T-cell (primary cell): ENCODE data around the gene KDM5B. TPM values are rescaled to one million over a fixed set of nuclear protein-coding genes. Genes with fewer than 3 reads are reported as not detected.

Source experiments
- ATAC-seq, 4 experiments: fragments of 200-7000 bp in 3 of 4; fragments of 150-1000 bp in 1 of 4; cut with Tn5 transposase; replicated peaks in 1 of 4; 1 replicate in 3 of 4; 2 replicates in 1 of 4; pipeline ENCODE4 v1.10.0; 2021; ENCODE audit warnings: moderate library complexity in 3 of 4, mild to moderate bottlenecking in 2 of 4, moderate number of reproducible peaks in 1 of 4
- CTCF ChIA-PET, 2 donors: fragments of 300-600 bp; sonication (Branson Sonifier 250); formaldehyde crosslinking; loops; one replicate each; lab custom pipeline; 2022; ENCODE audit warnings: antibody characterized with exemption in 2 of 2; lab: Charles Lee
- POLR2A ChIA-PET, 2 donors: fragments of 300-600 bp; sonication (Branson Sonifier 250); formaldehyde crosslinking; loops; one replicate each; lab custom pipeline; 2022; ENCODE audit warnings: antibody characterized with exemption in 2 of 2; lab: Charles Lee
- DNase-seq, 35 experiments: peaks; one replicate each; pipeline versions ENCODE4 v3.0.0 to v3.0.0-alpha.2; 2013 to 2023
- H3K27ac ChIP-seq: one replicate; pipeline ENCODE4 v1.5.1; 2013; ENCODE audit warnings: low read length
- H3K27me3 ChIP-seq, 2 experiments: replicated peaks in 1 of 2; 1 replicate in 1 of 2; 2 replicates in 1 of 2; pipeline versions ENCODE4 v1.6.1 to v1.7.0; 2013; ENCODE audit warnings: low read length in 1 of 2, mixed read lengths in 1 of 2; ENCODE audit not compliant: control insufficient read depth in 2 of 2, insufficient read depth in 2 of 2; ENCODE audit errors: extremely low read depth in 1 of 2
- H3K36me3 ChIP-seq, 2 donors: 1 replicate in 1 of 2; 2 replicates in 1 of 2; pipeline versions ENCODE4 v1.6.1 to v1.7.0; 2013; ENCODE audit warnings: low read length in 1 of 2; ENCODE audit not compliant: control insufficient read depth in 2 of 2, insufficient read depth in 1 of 2; ENCODE audit errors: extremely low read depth in 1 of 2
- H3K4me1 ChIP-seq, 2 experiments: 1 replicate in 1 of 2; 2 replicates in 1 of 2; pipeline versions ENCODE4 v1.6.1 to v1.7.0; 2013; ENCODE audit warnings: low read length in 2 of 2, mixed read lengths in 1 of 2; ENCODE audit not compliant: insufficient read depth in 2 of 2, control insufficient read depth in 1 of 2; ENCODE audit errors: extremely low read depth in 1 of 2
- H3K4me3 ChIP-seq, 2 donors: 1 replicate in 1 of 2; 2 replicates in 1 of 2; pipeline versions ENCODE4 v1.5.1 to v1.7.0; 2013; ENCODE audit warnings: mild to moderate bottlenecking in 2 of 2, low read length in 1 of 2, moderate library complexity in 1 of 2; ENCODE audit not compliant: control insufficient read depth in 1 of 2; ENCODE audit errors: extremely low read depth in 1 of 2
- H3K9me3 ChIP-seq: 2 replicates; pipeline ENCODE4 v1.7.0; 2013
- H3K27ac Mint-ChIP-seq, 2 donors: one replicate each; pipeline ENCODE4 v1.8.0; 2020 to 2021; ENCODE audit warnings: mild to moderate bottlenecking in 2 of 2, mixed read lengths in 2 of 2
- H3K27me3 Mint-ChIP-seq, 2 donors: one replicate each; pipeline ENCODE4 v1.8.0; 2021 to 2022; ENCODE audit warnings: mixed read lengths in 2 of 2
- H3K36me3 Mint-ChIP-seq: one replicate; pipeline ENCODE4 v1.8.0; 2021; ENCODE audit warnings: mixed read lengths
- H3K4me1 Mint-ChIP-seq, 3 donors: one replicate each; pipeline ENCODE4 v1.8.0; 2020 to 2022; ENCODE audit warnings: mixed read lengths in 3 of 3, mild to moderate bottlenecking in 1 of 3
- H3K4me3 Mint-ChIP-seq, 3 donors: one replicate each; pipeline ENCODE4 v1.8.0; 2020 to 2022; ENCODE audit warnings: mild to moderate bottlenecking in 3 of 3, mixed read lengths in 3 of 3, moderate library complexity in 3 of 3
- H3K9me3 Mint-ChIP-seq, 3 donors: one replicate each; pipeline ENCODE4 v1.8.0; 2020 to 2022; ENCODE audit warnings: mixed read lengths in 3 of 3
- whole genome bisulfite sequencing: methylation state at CpG from one replicate; pipeline ENCODE4 v1.1.5; 2013; ENCODE audit warnings: missing lambda C conversion rate; ENCODE audit not compliant: insufficient coverage; 5-methylcytosine and 5-hydroxymethylcytosine counted together
- total RNA-seq, 35 experiments: library from RNA in 6 of 35; stranded (reverse) in 6 of 35; fragments of 120-200 nt in 1 of 35; gene quantifications; one replicate each; pipeline versions ENCODE4 v1.2.1 to v1.2.4 and lab custom pipeline; 2013 to 2026

KDM5B gene
- total RNA-seq, 5 donors from 2014 or later (not counting 1 experiment from before 2014, with no cell fraction given), result 46.3 to 71.7 (median 56.5) TPM

DNA sequence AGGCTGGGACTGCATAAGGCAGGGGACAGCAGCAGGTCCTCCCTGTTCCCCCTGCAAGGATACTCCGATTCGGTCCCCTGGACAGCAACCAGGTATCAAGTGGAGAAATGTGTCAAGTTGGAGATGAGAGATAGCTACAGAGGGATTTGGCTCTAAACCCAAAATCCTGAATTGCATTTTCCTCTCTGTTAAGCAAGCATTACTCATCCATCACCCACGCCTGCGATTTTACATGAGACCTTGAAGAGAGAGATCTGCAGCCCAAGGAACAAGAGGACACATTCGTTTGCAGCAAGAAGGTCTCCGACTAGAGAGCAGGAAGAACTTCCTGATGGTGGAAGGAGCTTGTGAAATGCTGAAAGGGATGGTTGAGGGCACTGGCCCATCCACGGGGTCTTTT, 119.8 kb downstream of the KDM5B start:
- Histone ChIP-seq H3K27me3 (peaks cover 0 to 35% of the 10 kb centered on the region in 2 experiments), H3K4me1 (no peaks in the 10 kb centered on the region), H3K4me3 (no peak overlapping the region), H3K9me3 (no peaks in the 10 kb centered on the region), H3K27ac (no peak overlapping the region), H3K36me3 (no peaks in the 10 kb centered on the region)
- no peak overlapping the region for H3K4me3 Mint-ChIP-seq
- no peaks in the 10 kb centered on the region for H3K36me3 Mint-ChIP-seq
- ATAC-seq (no peak), DNase-seq (no peak)
- CTCF ChIA-PET, result interaction anchor here in 1 of 2 donors (0.8 kb wide), 1 partner anchor 13 kb away, joined by 4 read pairs; no protein-coding TSS in a partner anchor
- 49% methylated on average over 3 of the region's 7 CpGs for WGBS
- peaks cover 35 to 50% of the 10 kb centered on the region in 2 donors for H3K27me3 Mint-ChIP-seq
- POLR2A ChIA-PET, result no interaction called here
- peaks cover 2 to 4% (median 4%) of the 10 kb centered on the region in 3 donors for H3K9me3 Mint-ChIP-seq
- no peak overlapping the region for H3K27ac Mint-ChIP-seq
- H3K4me1 Mint-ChIP-seq, result no peaks in the 10 kb centered on the region

DNA sequence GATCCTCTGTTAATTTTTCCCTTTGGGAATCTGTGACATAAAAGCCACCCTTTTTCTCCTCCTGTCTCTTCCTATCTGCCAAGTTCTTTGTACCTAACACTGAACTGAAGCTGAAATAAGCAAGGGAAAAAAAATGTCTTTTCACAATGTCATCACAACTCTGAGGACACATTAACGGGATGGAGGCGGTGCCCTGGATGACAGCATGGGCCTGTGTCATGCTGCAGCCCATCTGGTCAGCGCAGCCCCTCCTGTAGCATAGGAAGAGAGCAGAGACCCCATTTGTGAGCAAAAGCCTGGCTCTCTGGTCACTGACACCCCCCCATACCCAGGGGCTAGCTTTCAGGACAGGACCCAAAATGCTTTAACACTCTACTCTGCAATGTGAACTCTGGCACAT, 120.4 kb downstream of the KDM5B start:
- peaks cover 0 to 35% of the 10 kb centered on the region in 2 experiments for H3K27me3 ChIP-seq
- Mint-ChIP-seq H3K4me1 (no peaks in the 10 kb centered on the region), H3K27ac (no peak overlapping the region), H3K36me3 (no peaks in the 10 kb centered on the region), H3K4me3 (no peak overlapping the region), H3K27me3 (peaks cover 40 to 46% of the 10 kb centered on the region in 2 donors), H3K9me3 (no peaks in the 10 kb centered on the region)
- whole genome bisulfite sequencing, result 83% methylated on average over 1 of the region's 3 CpGs
- no peak overlapping the region for H3K27ac ChIP-seq
- H3K4me1 ChIP-seq, result no peaks in the 10 kb centered on the region
- CTCF ChIA-PET, result no interaction called here
- DNase-seq, result no peak
- no peaks in the 10 kb centered on the region for H3K9me3 ChIP-seq
- no peaks in the 10 kb centered on the region for H3K36me3 ChIP-seq
- no peak for ATAC-seq
- no peak overlapping the region for H3K4me3 ChIP-seq
- POLR2A ChIA-PET, result interaction anchor here in 1 of 2 donors (0.6 kb wide), 1 partner anchor 175 kb away, joined by 5 read pairs; no protein-coding TSS in a partner anchor

GRCh38 chr1:202687370-202687769, 120.9 kb downstream of the KDM5B start:
- WGBS, result 82% methylated on average over 7 of the region's 11 CpGs

GRCh38 chr1:202685641-202686040, 122.6 kb downstream of the KDM5B start:
- Histone ChIP-seq H3K4me1 (no peaks in the 10 kb centered on the region), H3K4me3 (no peak overlapping the region), H3K36me3 (no peaks in the 10 kb centered on the region), H3K27ac (no peak overlapping the region), H3K27me3 (peaks cover 0 to 41% of the 10 kb centered on the region in 2 experiments), H3K9me3 (no peaks in the 10 kb centered on the region)
- Mint-ChIP-seq H3K9me3 (no peaks in the 10 kb centered on the region), H3K27me3 (peaks cover 48 to 59% of the 10 kb centered on the region in 2 donors), H3K4me1 (no peaks in the 10 kb centered on the region), H3K36me3 (no peaks in the 10 kb centered on the region), H3K27ac (no peak overlapping the region), H3K4me3 (no peak overlapping the region)
- ChIA-PET POLR2A (no interaction called here), CTCF (no interaction called here)
- DNase-seq (no peak), ATAC-seq (no peak)
- WGBS, result 71% methylated on average over 1 of the region's 6 CpGs

More at GRCh38 chr1:202687370-202687769, 120.9 kb downstream of the KDM5B start:
- Mint-ChIP-seq H3K4me3 (no peak overlapping the region), H3K27ac (no peak overlapping the region), H3K4me1 (no peaks in the 10 kb centered on the region), H3K36me3 (no peaks in the 10 kb centered on the region), H3K27me3 (peaks cover 44 to 51% of the 10 kb centered on the region in 2 donors), H3K9me3 (no peaks in the 10 kb centered on the region)
- POLR2A ChIA-PET, result interaction anchor here in 1 of 2 donors (0.6 kb wide), 1 partner anchor 176 kb away, joined by 5 read pairs; no protein-coding TSS in a partner anchor
- H3K9me3 ChIP-seq, result no peaks in the 10 kb centered on the region
- H3K36me3 ChIP-seq, result no peaks in the 10 kb centered on the region
- no peak overlapping the region for H3K4me3 ChIP-seq
- peaks cover 0 to 35% of the 10 kb centered on the region in 2 experiments for H3K27me3 ChIP-seq
- no peak for ATAC-seq
- H3K4me1 ChIP-seq, result no peaks in the 10 kb centered on the region
- CTCF ChIA-PET, result no interaction called here
- no peak for DNase-seq
- no peak overlapping the region for H3K27ac ChIP-seq

DNA sequence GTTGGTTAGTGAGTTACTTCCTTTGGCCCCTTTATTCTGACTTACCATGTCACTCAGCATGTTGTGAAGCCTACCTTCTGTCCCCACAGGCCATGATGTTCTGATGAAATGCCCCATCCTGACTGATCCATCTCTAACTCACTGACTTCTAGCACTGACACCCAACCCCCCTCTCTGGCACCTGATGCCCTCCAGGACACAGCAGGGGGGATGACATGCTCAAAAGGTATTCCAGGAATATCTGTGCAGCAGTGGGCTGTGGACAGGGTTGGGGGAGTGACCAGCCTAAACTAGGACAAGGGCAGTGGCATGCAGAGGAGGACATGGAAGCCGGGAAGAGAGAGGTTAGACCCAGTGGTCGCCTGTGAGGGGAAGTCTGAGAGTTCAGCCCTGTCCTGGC, 123.5 kb downstream of the KDM5B start:
- no peaks in the 10 kb centered on the region for H3K4me1 Mint-ChIP-seq
- no peaks in the 10 kb centered on the region for H3K36me3 ChIP-seq
- H3K27ac ChIP-seq, result no peak overlapping the region
- H3K4me1 ChIP-seq, result no peaks in the 10 kb centered on the region
- H3K9me3 ChIP-seq, result no peaks in the 10 kb centered on the region
- no peak overlapping the region for H3K27ac Mint-ChIP-seq
- H3K27me3 Mint-ChIP-seq, result peaks cover 42 to 59% of the 10 kb centered on the region in 2 donors
- H3K27me3 ChIP-seq, result peaks cover 0 to 44% of the 10 kb centered on the region in 2 experiments
- WGBS, result no CpG with 5 or more reads among the region's 2 CpGs
- H3K9me3 Mint-ChIP-seq, result no peaks in the 10 kb centered on the region
- POLR2A ChIA-PET, result no interaction called here
- no peak overlapping the region for H3K4me3 ChIP-seq
- H3K4me3 Mint-ChIP-seq, result no peak overlapping the region
- ATAC-seq (no peak), DNase-seq (no peak)
- H3K36me3 Mint-ChIP-seq, result no peaks in the 10 kb centered on the region
- CTCF ChIA-PET, result no interaction called here

DNA sequence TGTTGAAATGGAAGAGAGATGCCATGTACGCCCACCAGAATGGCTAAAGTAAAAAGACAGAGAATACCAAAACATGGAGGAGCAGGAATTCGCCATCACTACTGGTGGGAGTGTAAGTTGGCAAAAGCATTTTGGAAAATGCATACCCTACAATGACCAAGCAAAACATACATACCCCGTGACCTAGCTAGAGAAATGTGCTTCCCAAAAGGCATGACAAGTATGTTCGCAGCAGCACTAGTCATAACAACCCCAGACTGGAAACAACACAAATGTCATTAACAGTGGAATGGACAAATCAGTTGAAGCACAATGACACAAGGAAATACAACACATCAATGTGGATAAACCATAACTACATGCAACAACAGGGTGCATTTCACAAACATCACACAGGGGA, 125.2 kb downstream of the KDM5B start:
- Mint-ChIP-seq H3K27ac (no peak overlapping the region), H3K36me3 (no peaks in the 10 kb centered on the region), H3K4me3 (no peak overlapping the region), H3K4me1 (no peaks in the 10 kb centered on the region), H3K9me3 (peaks cover 0 to 6% (median 0%) of the 10 kb centered on the region in 3 donors), H3K27me3 (peaks cover 51 to 59% of the 10 kb centered on the region in 2 donors)
- POLR2A ChIA-PET, result no interaction called here
- ATAC-seq (no peak), DNase-seq (no peak)
- CTCF ChIA-PET, result no interaction called here
- Histone ChIP-seq H3K27ac (no peak overlapping the region), H3K36me3 (no peaks in the 10 kb centered on the region), H3K4me1 (no peaks in the 10 kb centered on the region), H3K27me3 (peaks cover 0 to 47% of the 10 kb centered on the region in 2 experiments), H3K9me3 (no peaks in the 10 kb centered on the region), H3K4me3 (no peak overlapping the region)
- WGBS, result 71% methylated on average over 2 of the region's 4 CpGs
